GM18502 (cell line): ENCODE data around the gene MEIOSIN.
A peak's percentile ranks its signal among the peaks of the same experiment; 100 is the strongest.
"Not testable (repeated sequence)": the region's sequence is repeated elsewhere in the genome, so short reads cannot be mapped to it uniquely, and the experiment has no call there.

Experiments used
- ATAC-seq: cut with Tn5 transposase; IDR thresholded peaks from one replicate; pipeline ENCODE4 v1.9.1; 2021; ENCODE audit warnings: mild to moderate bottlenecking; ENCODE audit not compliant: unreplicated experiment, poor library complexity

Gene MEIOSIN

GRCh38 chr19:45733160-45733810, at the start of gene MEIOSIN:
TSS of gene MEIOSIN (plus strand) at chr19:45733439. CDS start at chr19:45735377, 1,938 bp downstream.
- ATAC-seq, result no peak

GRCh38 chr19:45685045-45685444, 48.2 kb upstream of the MEIOSIN start:
- not testable (repeated sequence) for ATAC-seq

- ATAC-seq, result no peak
Observed at GRCh38 chr19:45687599-45687998, 45.6 kb upstream of the MEIOSIN start.

GRCh38 chr19:45691516-45692186, 41.6 kb upstream of the MEIOSIN start, which contains the start of gene SNRPD2:
TSS of gene SNRPD2 (minus strand) at chr19:45691953. CDS start at chr19:45691888, 65 bp downstream.
- ATAC-seq, result peak; percentile 56

GRCh38 chr19:45692187-45693105, 40.8 kb upstream of the MEIOSIN start, which contains the start of gene QPCTL:
TSS of gene QPCTL (plus strand) at chr19:45692666. CDS start at chr19:45692704, 38 bp downstream.
- ATAC-seq, result peak; percentile 83

- ATAC-seq, result no peak
Observed at GRCh38 chr19:45693106-45693788, 40.0 kb upstream of the MEIOSIN start.

- ATAC-seq, result no peak
Observed at GRCh38 chr19:45701676-45702075, 31.6 kb upstream of the MEIOSIN start.

GRCh38 chr19:45705115-45705514, 28.1 kb upstream of the MEIOSIN start:
- no peak for ATAC-seq

GRCh38 chr19:45705710-45706415, 27.4 kb upstream of the MEIOSIN start:
- no peak for ATAC-seq

- no peak for ATAC-seq
Observed at GRCh38 chr19:45710356-45711130, 22.7 kb upstream of the MEIOSIN start.

GRCh38 chr19:45711851-45712698, 21.2 kb upstream of the MEIOSIN start:
- no peak for ATAC-seq

GRCh38 chr19:45712699-45713067, 20.6 kb upstream of the MEIOSIN start:
- no peak for ATAC-seq

- no peak for ATAC-seq
Observed at GRCh38 chr19:45713141-45713540, 20.1 kb upstream of the MEIOSIN start.

GRCh38 chr19:45715139-45715538, 18.1 kb upstream of the MEIOSIN start:
- no peak for ATAC-seq

GRCh38 chr19:45716359-45717130, 16.7 kb upstream of the MEIOSIN start:
- no peak for ATAC-seq

GRCh38 chr19:45717131-45717982, 15.9 kb upstream of the MEIOSIN start:
- peak; percentile 85 for ATAC-seq
